Stimulated activated CD4-positive, alpha-beta T cell treated with anti-CD3 and anti-CD28 coated beads, Interleukin-12 subunit alpha, Interleukin-12 subunit beta, amount 100 ng/mL, for 48 hours (primary cell): Measurements from ENCODE around the gene TNS1.

Source experiments
- DNase-seq, 3 donors: peaks; one replicate each; pipeline ENCODE4 v3.0.0-alpha.2; 2020; ENCODE audit warnings: low read depth in 2 of 3, low spot score in 1 of 3

Gene TNS1

GRCh38 chr2:217930761-217931563, 71.8 kb downstream of the TNS1 start:
- no peak for DNase-seq

- no peak for DNase-seq
These were observed 72.8 kb downstream of the TNS1 start for GRCh38 chr2:217929757-217930707.

- no peak for DNase-seq
These were observed 73.5 kb downstream of the TNS1 start for GRCh38 chr2:217929272-217929671.

GRCh38 chr2:217928324-217929181, 74.2 kb downstream of the TNS1 start:
- no peak for DNase-seq

- no peak for DNase-seq
These were observed 75.0 kb downstream of the TNS1 start for GRCh38 chr2:217927601-217928323.

GRCh38 chr2:217926801-217927200, 76.0 kb downstream of the TNS1 start:
- DNase-seq, result no peak

GRCh38 chr2:217924346-217924901, 78.4 kb downstream of the TNS1 start:
- no peak for DNase-seq

GRCh38 chr2:217923007-217923686, 79.6 kb downstream of the TNS1 start:
- DNase-seq, result no peak

- DNase-seq, result no peak
These were observed 80.4 kb downstream of the TNS1 start for GRCh38 chr2:217922101-217923006.

GRCh38 chr2:217920879-217921603, 81.8 kb downstream of the TNS1 start:
- DNase-seq, result no peak

GRCh38 chr2:217919781-217920351, 82.9 kb downstream of the TNS1 start:
- DNase-seq, result no peak

- DNase-seq, result no peak
These were observed 83.6 kb downstream of the TNS1 start for GRCh38 chr2:217919204-217919603.

- no peak for DNase-seq
These were observed 84.3 kb downstream of the TNS1 start for GRCh38 chr2:217918308-217919024.

GRCh38 chr2:217916504-217917254, 86.1 kb downstream of the TNS1 start:
- DNase-seq, result no peak

GRCh38 chr2:217915706-217916105, 87.1 kb downstream of the TNS1 start:
- no peak for DNase-seq

- no peak for DNase-seq
These were observed 87.9 kb downstream of the TNS1 start for GRCh38 chr2:217914878-217915277.
